GM12878 (cell line): ENCODE data around the gene MSL3B.

ENCODE experiments used
- ATAC-seq: fragments of 200-7000 bp; cut with Tn5 transposase; 3 replicates; pipeline ENCODE4 v1.9.1; 2020; ENCODE audit warnings: mild to moderate bottlenecking, moderate library complexity
- BruUV-seq: library from RNA; stranded (reverse); fragments of 400-500 nt; replicated peaks from 2 replicates; lab custom pipeline; 2021; lab: Mats Ljungman, UMichigan
- CTCF ChIA-PET: fragments of 300-600 bp; sonication (Branson Sonifier 250); formaldehyde crosslinking; extraction: SDS; loops from one replicate; lab custom pipeline; 2021; ENCODE audit warnings: inconsistent platforms; lab: Yijun Ruan, JAX
- POLR2A ChIA-PET: fragments of 350-600 bp; formaldehyde crosslinking; extraction: SDS; loops from one replicate; lab custom pipeline; 2021; ENCODE audit warnings: inconsistent platforms; lab: Charles Lee
- RAD21 ChIA-PET: fragments of 300-600 bp; sonication (Branson Sonifier 250); formaldehyde crosslinking; loops from one replicate; lab custom pipeline; 2023; ENCODE audit warnings: antibody characterized with exemption; ENCODE audit not compliant: unreplicated experiment; lab: Charles Lee
- SMC1A ChIA-PET: fragments of 300-600 bp; sonication (Branson Sonifier 250); formaldehyde crosslinking; loops from one replicate; lab custom pipeline; 2023; ENCODE audit not compliant: unreplicated experiment, uncharacterized antibody; lab: Charles Lee
- DNase-seq: peaks from one replicate; pipeline ENCODE4 v3.0.0-alpha.2; 2011; ENCODE audit warnings: low read depth, low spot score
- FAIRE-seq: peaks from 3 replicates; lab custom pipeline; 2011; peaks lifted over from hg19 to GRCh38; lab: Jason Lieb, UNC
- H2AFZ ChIP-seq: 2 replicates; pipeline ENCODE4 v1.6.0; 2011; ENCODE audit warnings: low read depth, low read length, control low read depth; ENCODE audit not compliant: control insufficient read depth
- H3K27ac ChIP-seq: 2 replicates; pipeline ENCODE4 v1.5.1; 2011; ENCODE audit warnings: control low read depth; ENCODE audit not compliant: control insufficient read depth, insufficient read depth
- H3K27me3 ChIP-seq, 2 experiments: replicated peaks in 1 of 2; 2 replicates each; pipeline versions ENCODE4 v1.6.0 to v1.6.1; 2011; ENCODE audit warnings: low read length in 1 of 2; ENCODE audit not compliant: control insufficient read depth in 2 of 2, insufficient read depth in 2 of 2
- H3K36me3 ChIP-seq, 2 experiments: 2 replicates each; pipeline ENCODE4 v1.5.1; 2011; ENCODE audit warnings: low read length in 1 of 2; ENCODE audit not compliant: control insufficient read depth in 2 of 2, insufficient read depth in 2 of 2
- H3K4me1 ChIP-seq: 2 replicates; pipeline ENCODE4 v1.6.1; 2011; ENCODE audit warnings: mild to moderate bottlenecking, low read length, moderate library complexity, mixed read lengths; ENCODE audit not compliant: control insufficient read depth, insufficient read depth
- H3K4me2 ChIP-seq: 2 replicates; pipeline ENCODE4 v1.6.0; 2011; ENCODE audit warnings: control low read depth; ENCODE audit not compliant: control insufficient read depth, insufficient read depth
- H3K4me3 ChIP-seq: fragments of 200-600 bp; sonication (generic); 2 replicates; pipeline ENCODE4 v1.5.1; 2016
- H3K79me2 ChIP-seq: 2 replicates; pipeline ENCODE4 v1.6.0; 2011; ENCODE audit warnings: low read length; ENCODE audit not compliant: control insufficient read depth, insufficient read depth
- H3K9ac ChIP-seq: 2 replicates; pipeline ENCODE4 v1.8.0; 2011; ENCODE audit warnings: low read length, control low read depth, mixed read lengths; ENCODE audit not compliant: control insufficient read depth, insufficient read depth
- H3K9me3 ChIP-seq: replicated peaks from 3 replicates; pipeline ENCODE4 v1.5.1; 2011; ENCODE audit warnings: mild to moderate bottlenecking, low read length; ENCODE audit not compliant: control insufficient read depth, insufficient read depth
- H4K20me1 ChIP-seq: 2 replicates; pipeline ENCODE4 v1.6.0; 2011; ENCODE audit not compliant: control insufficient read depth, insufficient read depth
- FOS ChIP-seq: IDR thresholded peaks from 3 replicates; pipeline ENCODE4 v1.6.1; 2011; ENCODE audit warnings: borderline replicate concordance; ENCODE audit not compliant: insufficient read length; ENCODE audit errors: extremely low read depth
- FOXM1 ChIP-seq: IDR thresholded peaks from 2 replicates; pipeline ENCODE4 v1.6.1; 2012; ENCODE audit warnings: low read depth, mild to moderate bottlenecking, inconsistent platforms, low read length, moderate library complexity
- MLLT1 ChIP-seq: fragments of 450-650 bp; IDR thresholded peaks from 2 replicates; pipeline ENCODE4 v1.6.1; 2016; ENCODE audit warnings: mild to moderate bottlenecking
- TCF12 ChIP-seq: IDR thresholded peaks from 2 replicates; pipeline ENCODE4 v1.6.1; 2011; ENCODE audit warnings: low read depth, mild to moderate bottlenecking, low read length
- WGBS: methylation state at CpG from one replicate; pipeline ENCODE4 v1.1.6; 2016; ENCODE audit warnings: low lambda C conversion rate; ENCODE audit not compliant: insufficient replicate concordance, insufficient coverage; ENCODE audit errors: missing lambda C conversion rate; 5-methylcytosine and 5-hydroxymethylcytosine counted together
- in situ Hi-C: fragments of 300-500 bp; cut with MboI; formaldehyde crosslinking; loops from 9 replicates; pipeline ENCODE4 v1.14.3; 2018; ENCODE audit warnings: mixed read lengths
- intact Hi-C: fragments of 100-400 bp; cut with micrococcal nuclease; formaldehyde crosslinking; loops from one replicate; pipeline ENCODE4 v1.14.2; 2022; ENCODE audit not compliant: unreplicated experiment

The MSL3B gene

GRCh38 chr2:233854241-233854981, 13.8 kb downstream of the MSL3B start, which contains the start of gene HJURP (continued):
- TF ChIP-seq MLLT1, result 0 out of 2 replicates have a peak, but pooled peaks have one; percentile 58
- TF ChIP-seq TCF12, result no peak; the same call in 1 of the 2 replicates
- peak; percentile 92 for TF ChIP-seq FOXM1

- H3K4me3 ChIP-seq, result peak overlapping the region; percentile 88
- ChIA-PET RAD21 (no interaction called here), POLR2A (no interaction called here), SMC1A (no interaction called here), CTCF (no interaction called here)
- peak overlapping the region; percentile 92 for H3K27ac ChIP-seq
- no peaks in the 10 kb centered on the region for H3K9me3 ChIP-seq
- no TSS peak for BruUV-seq
- H3K4me1 ChIP-seq, result peaks cover 7% of the 10 kb centered on the region; the same call in 1 of the 2 replicates
- H3K9ac ChIP-seq, result peak overlapping the region; percentile 93
- intact Hi-C loops (loop anchor here (5.0 kb wide), 1 partner anchor 792 kb away; the partner anchor contains the start of gene INPP5D), in situ Hi-C loops (no loop called here)
- 0 out of 2 replicates have a peak, but pooled peaks cover 2% of the 10 kb centered on the region for H4K20me1 ChIP-seq
- no peaks in the 10 kb centered on the region for H3K27me3 ChIP-seq
- H3K36me3 ChIP-seq, result peaks cover 9 to 10% of the 10 kb centered on the region in 2 experiments
- peaks cover 43% of the 10 kb centered on the region for H3K79me2 ChIP-seq
- ATAC-seq (peak; percentile 10), FAIRE-seq (no peak), DNase-seq (no peak)
- no peak for TF ChIP-seq FOS
- 2% methylated on average over 12 of the region's 25 CpGs for whole genome bisulfite sequencing
- peak overlapping the region; percentile 76 for H2AFZ ChIP-seq
- peak overlapping the region; percentile 73 for H3K4me2 ChIP-seq
These were observed 14.3 kb downstream of the MSL3B start for GRCh38 chr2:233853883-233854240.
